Stimulated activated naive CD8-positive, alpha-beta T cell treated with anti-CD3 and anti-CD28 coated beads, Interleukin-15, Interleukin-2, amounts not matched to agents 100 ng/mL and 50 ng/mL, for 24 hours (primary cell): Measurements from ENCODE around the gene MYL11.
A peak's percentile ranks its signal among the peaks of the same experiment; 100 is the strongest.

ENCODE experiments used
- H3K27ac Mint-ChIP-seq: one replicate; pipeline ENCODE4 v1.8.0; 2021; ENCODE audit warnings: mild to moderate bottlenecking, mixed read lengths
- H3K27me3 Mint-ChIP-seq: one replicate; pipeline ENCODE4 v1.8.0; 2021; ENCODE audit warnings: mixed read lengths
- H3K36me3 Mint-ChIP-seq: one replicate; pipeline ENCODE4 v1.8.0; 2021; ENCODE audit warnings: low read depth, mixed read lengths
- H3K4me1 Mint-ChIP-seq: one replicate; pipeline ENCODE4 v1.8.0; 2021; ENCODE audit warnings: low read depth, mixed read lengths
- H3K4me3 Mint-ChIP-seq: one replicate; pipeline ENCODE4 v1.8.0; 2021; ENCODE audit warnings: mild to moderate bottlenecking, mixed read lengths
- H3K9me3 Mint-ChIP-seq: one replicate; pipeline ENCODE4 v1.8.0; 2021; ENCODE audit warnings: mixed read lengths

Gene MYL11

DNA sequence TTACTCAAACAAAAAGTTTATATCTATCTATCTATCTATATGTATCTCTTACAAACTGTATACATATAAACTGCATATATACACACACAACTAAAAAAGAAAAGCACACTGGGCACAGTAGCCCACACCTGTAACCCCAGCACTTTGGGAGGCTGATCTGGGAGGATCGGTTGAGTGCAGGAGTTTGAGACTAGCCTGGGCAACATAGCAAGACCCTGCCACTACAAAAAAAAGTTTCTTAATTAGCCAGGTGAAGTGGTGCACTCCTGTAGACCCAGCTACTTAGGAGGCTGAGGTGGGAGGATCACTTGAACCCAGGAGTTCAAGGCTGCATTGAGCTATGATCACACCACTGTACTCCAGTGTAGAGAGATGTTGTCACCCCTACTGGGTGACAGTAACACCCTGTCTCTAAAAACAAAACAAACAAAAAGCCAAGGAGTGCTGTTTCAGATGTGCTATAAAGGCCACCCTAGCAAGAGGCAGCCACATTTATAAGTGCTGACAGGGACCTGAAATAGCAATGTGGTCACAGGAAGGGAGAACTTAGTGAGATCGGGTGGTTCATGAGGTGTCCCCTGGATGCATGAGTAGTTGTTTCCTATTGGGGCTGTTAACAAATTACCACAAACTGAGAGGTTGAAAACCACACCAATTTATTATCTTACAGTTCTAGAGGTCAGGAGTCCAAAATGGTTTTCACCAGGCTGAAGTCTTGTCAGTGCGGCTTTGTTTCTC is 24.3 kb upstream of the MYL11 start:
- Mint-ChIP-seq H3K9me3 (no peaks in the 10 kb centered on the region), H3K27ac (peak overlapping the region; percentile 84), H3K27me3 (no peaks in the 10 kb centered on the region), H3K36me3 (peaks cover 53% of the 10 kb centered on the region), H3K4me3 (peak overlapping the region; percentile 56), H3K4me1 (peaks cover 55% of the 10 kb centered on the region)

DNA sequence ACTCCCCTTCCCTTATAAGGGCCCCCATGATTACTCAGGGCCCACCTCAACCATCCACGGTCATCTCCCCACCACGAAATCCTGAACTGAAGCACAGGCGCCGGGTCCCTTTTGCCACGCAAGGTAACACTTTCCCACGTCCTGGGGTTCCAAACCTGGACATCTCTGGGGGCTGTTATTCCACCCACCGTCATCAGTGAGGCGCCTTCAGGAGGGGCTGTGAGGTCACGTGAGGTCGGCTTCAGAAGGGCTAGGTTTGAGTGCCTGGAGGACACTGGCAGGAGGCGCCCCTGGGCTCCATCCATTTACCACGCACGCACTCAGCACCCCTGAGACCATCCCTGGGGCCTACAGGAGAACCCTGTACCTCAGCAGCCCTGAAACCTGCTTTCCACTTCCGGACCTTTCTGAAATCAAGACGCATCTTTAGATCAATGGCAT is 23.6 kb upstream of the MYL11 start:
- peak overlapping the region; percentile 56 for H3K4me3 Mint-ChIP-seq
- H3K27ac Mint-ChIP-seq = peak overlapping the region; percentile 84
- H3K36me3 Mint-ChIP-seq = peaks cover 53% of the 10 kb centered on the region
- H3K9me3 Mint-ChIP-seq = no peaks in the 10 kb centered on the region
- peaks cover 62% of the 10 kb centered on the region for H3K4me1 Mint-ChIP-seq
- H3K27me3 Mint-ChIP-seq = no peaks in the 10 kb centered on the region

DNA sequence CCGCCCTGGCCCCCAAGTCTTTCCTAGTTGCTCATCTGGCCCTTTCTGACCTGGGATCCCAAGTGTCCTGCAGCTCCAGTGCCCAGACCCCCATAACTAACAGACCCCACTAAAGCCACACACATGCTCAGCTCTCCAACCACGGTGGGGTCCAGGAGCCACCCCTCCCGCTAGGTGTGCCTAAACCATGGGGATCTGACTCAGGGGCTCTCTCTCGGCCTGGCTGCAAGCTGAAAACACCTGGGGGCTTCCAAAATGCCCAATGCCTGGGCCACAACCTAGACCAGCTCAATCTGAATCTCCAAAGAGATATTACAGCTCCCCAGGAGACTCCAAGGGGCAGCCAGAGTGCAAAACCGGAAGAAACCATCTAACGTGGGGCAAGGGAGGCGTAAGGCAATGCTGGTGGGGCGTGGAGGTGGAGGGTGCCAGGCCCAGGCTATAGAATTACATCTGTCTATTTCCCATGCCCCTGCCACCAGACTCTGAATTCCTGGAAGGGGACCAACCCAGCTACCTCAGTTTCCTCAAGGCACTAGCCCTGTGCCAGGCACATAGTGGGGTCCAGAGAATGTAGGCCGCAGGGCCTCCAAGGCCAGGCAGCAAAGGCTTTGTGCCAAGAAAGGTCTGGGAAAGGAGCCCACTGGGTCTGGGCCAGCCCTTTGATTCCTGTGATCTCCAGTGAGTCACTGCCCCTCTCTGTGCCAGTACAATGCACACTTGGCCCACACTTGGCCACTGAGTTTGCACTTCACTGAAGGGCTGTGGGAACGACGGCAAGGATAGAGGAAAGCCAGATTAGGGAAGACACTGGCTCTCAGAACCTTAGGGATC is 22.8 kb upstream of the MYL11 start:
- Mint-ChIP-seq H3K9me3 (no peaks in the 10 kb centered on the region), H3K36me3 (peaks cover 53% of the 10 kb centered on the region), H3K4me1 (peaks cover 66% of the 10 kb centered on the region), H3K27me3 (no peaks in the 10 kb centered on the region), H3K27ac (peak overlapping the region; percentile 84), H3K4me3 (peak overlapping the region; percentile 41)

DNA sequence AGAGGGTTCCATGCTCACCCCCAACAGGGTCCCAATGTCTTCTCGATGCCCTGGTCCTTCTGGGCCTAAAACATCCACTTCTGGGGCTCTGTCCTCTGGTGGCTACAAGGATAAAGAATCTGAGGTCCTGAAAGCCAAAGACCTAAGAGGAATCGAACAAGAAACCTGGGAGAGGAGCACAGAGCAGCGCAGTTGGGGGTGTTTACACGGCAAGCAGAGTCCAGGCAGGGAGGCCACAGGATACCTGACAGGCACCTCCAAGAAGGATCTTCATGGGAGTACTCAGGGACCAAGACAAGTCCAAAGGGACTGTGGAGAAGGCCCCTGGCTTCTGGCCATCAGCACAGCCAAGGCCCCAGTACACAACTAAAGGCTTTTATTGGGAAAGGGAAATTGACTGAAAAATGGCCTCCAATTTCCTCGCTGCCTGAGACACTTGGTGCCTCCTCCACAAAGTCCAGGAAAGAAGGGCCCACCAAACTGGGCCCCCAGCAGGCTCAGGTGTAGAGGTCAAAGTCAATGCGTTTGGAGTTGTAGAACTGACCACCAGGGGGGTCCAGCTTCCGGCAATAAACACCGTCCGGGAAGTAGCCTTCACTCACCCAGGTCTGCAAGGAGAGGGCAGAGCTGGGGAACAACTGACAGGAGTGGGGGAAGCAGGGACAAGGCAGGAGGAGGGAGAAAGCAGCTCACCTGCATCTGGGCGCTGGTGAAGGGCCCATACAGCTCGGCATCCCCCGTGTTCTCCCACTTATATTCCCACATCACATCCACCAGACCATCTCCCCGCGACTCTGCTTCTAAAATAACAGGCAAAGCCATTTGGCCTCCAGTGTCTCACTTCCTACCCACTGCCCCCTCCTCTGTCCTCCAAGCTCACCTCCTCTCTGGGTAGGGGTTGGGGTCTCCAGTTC is 21.9 kb upstream of the MYL11 start:
- Mint-ChIP-seq H3K36me3 (peaks cover 53% of the 10 kb centered on the region), H3K4me1 (peaks cover 66% of the 10 kb centered on the region), H3K27me3 (no peaks in the 10 kb centered on the region), H3K4me3 (peak overlapping the region; percentile 45), H3K9me3 (no peaks in the 10 kb centered on the region), H3K27ac (no peak overlapping the region)

DNA sequence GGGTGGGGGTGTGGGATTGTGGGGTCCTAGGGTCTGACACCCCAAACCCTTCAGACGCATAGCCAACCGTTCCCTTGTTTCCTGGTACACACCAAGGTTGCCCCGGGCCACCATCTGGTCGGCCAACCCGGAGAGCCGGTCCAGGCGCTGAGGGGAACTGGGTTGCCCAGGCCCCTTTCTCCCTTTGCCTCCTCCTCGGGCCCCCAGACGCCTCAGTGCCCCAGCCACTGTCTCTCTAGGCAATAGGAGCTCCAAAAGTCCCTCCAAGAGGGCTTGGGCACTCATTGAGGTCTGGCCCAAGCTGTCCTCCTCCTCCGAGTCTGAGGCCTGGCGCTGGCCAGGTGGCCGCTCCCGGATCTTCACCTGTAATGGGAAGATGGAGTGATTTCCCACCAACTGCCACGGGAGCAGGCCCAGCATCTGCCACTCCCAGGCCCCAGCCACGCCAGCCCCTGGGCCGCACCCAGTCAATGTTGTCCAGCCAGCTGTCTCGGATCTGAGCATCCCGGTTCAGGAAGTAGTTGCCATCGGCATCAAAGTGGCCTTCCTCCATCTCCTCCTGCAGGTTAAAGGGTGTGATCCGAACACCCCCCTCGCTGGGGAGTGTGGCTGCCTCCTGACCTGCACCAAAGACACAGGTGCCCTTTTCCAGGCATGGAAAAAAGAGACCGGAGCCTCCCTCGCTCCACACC is 21.0 kb upstream of the MYL11 start:
- Mint-ChIP-seq H3K9me3 (no peaks in the 10 kb centered on the region), H3K4me1 (peaks cover 66% of the 10 kb centered on the region), H3K27ac (peak overlapping the region; percentile 94), H3K36me3 (peaks cover 53% of the 10 kb centered on the region), H3K4me3 (peak overlapping the region; percentile 95), H3K27me3 (no peaks in the 10 kb centered on the region)

DNA sequence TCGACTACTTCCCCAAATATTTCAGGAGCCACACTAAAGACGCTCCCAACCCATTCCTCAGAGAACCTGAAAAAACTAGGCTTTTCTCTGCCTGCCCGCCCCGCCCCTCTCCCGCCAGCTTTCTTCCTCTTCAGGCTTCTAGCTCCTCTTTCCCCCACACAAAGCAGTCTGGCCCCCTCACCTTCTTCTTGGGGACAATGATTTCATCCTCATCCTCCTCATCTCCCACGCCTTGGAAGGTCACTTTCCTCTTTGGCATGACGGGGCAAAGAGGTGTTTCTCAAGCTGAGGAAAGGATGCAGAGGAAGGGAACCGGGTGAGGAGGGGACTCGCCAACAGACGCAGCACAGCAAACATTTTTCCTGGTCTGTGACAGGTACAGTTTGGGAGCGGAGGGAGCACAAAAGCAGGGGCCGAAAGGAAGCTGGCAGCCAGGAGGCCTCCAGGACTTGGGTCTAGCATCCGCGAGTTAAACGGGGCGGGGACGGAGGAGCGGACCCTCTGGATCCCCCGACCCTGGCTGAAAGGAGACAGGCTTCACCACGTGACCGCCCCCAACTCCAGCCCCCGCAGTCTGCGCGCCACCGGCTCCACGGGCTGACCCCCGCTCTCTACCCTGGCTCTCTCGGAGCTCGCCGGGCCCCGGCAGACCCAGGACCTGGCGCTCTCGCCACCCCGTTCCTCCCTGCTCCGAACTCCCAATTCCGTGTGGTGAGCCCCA is 20.0 kb upstream of the MYL11 start:
- peak overlapping the region; percentile 95 for H3K4me3 Mint-ChIP-seq
- no peaks in the 10 kb centered on the region for H3K9me3 Mint-ChIP-seq
- peaks cover 45% of the 10 kb centered on the region for H3K36me3 Mint-ChIP-seq
- no peaks in the 10 kb centered on the region for H3K27me3 Mint-ChIP-seq
- H3K4me1 Mint-ChIP-seq = peaks cover 59% of the 10 kb centered on the region
- peak overlapping the region; percentile 94 for H3K27ac Mint-ChIP-seq

DNA sequence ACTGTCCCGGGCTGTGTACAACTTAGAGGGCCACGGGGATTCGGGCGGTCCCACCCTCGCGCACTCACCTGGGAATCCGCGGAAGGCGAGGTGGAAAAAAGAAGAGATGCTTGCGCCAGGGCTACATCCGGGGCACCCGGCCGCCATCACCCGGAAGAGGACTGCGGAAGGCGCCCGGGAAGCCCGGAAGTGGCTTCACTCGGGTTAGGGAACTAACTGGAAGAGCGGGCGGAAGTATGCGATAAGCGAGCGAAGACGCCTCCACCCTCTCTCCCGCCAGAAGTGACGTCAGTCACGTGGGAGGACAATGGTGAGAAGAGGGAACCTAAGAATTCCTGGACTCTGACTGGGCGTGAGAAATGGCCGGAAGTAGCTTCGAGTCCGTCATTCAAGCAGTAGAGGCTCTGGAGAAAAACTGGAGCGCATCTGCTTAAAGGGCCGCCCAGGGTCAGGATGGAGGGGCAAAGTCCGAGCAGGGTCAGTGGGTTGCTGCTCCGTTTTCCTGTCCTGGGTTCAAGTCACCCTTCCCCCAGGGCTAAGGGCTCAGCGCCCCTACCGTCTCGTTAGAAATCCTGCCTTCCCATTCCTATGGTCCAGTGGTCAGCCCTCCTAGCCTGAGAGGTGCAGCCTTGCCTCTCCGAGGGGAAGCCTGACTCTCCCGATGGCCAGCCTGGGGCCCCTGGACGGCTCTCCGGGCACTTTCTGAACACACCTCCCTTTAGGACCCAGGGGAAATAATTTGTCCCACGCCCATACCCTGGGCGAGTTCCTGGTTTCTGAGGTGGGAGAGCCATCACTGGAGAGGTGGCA is 19.3 kb upstream of the MYL11 start, which contains the start of gene CD2BP2:
TSS of gene CD2BP2 (minus strand) at position 165 of the 810 bp plus-strand sequence. CDS start 627 bp downstream, outside the sequence.
- Mint-ChIP-seq H3K4me1 (peaks cover 51% of the 10 kb centered on the region), H3K9me3 (no peaks in the 10 kb centered on the region), H3K27ac (peak within 1 kb of the TSS; percentile 94), H3K27me3 (no peaks in the 10 kb centered on the region), H3K36me3 (peaks cover 38% of the 10 kb centered on the region), H3K4me3 (peak within 1 kb of the TSS; percentile 95)

DNA sequence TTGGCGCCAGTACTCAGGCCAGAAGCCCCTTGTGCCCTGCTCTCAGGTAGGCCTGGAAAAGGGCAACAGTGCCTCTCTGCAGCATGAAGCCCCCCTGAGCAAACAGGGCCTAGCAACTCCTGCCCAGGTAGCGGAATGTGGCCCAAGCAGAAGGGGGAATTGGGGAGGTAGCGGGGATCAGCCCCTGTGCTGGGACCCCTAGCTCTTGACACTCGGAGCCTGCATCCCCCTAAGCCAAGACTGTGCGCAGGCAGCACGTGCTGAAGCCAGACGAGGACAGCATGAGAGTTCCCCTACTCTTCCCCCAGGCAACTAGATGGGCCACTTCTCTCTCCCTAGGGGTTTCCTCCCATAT is 18.7 kb upstream of the MYL11 start:
- Mint-ChIP-seq H3K36me3 (peaks cover 39% of the 10 kb centered on the region), H3K9me3 (no peaks in the 10 kb centered on the region), H3K4me1 (peaks cover 45% of the 10 kb centered on the region), H3K4me3 (peak overlapping the region; percentile 95), H3K27me3 (no peaks in the 10 kb centered on the region), H3K27ac (peak overlapping the region; percentile 94)

DNA sequence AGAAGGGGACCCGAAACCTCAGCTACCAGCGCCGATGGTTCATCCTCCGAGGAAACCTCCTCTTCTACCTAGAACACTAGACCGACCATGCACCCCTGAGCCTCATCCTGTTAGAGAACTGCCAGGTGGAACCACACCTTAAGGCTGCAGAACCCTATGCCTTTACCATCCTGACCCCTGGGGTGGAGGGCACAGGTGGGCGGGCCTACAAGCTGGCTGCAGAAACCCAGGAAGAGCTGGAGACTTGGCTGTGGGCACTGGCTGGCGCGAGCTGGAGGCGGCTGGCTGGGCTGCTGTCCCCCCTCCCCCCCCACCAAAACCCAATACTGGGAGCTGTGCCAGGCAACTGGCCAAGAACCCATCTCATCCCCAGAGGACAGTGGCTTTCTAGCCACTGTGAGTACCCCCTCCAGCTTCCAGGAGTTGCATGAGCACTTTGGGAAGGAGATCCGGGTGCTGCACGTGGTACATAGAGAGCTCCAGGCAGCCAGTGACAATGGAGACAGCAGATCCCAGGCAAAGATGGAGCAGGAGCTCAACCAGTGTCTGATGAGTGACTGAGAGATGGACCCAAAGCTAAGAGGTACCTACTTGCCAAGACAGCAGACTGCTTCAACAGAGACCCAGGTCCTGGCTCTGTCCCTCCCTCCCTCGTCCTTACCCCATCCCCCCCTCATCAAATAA is 18.1 kb upstream of the MYL11 start:
- H3K4me3 Mint-ChIP-seq = peak overlapping the region; percentile 95
- H3K4me1 Mint-ChIP-seq = peaks cover 39% of the 10 kb centered on the region
- H3K36me3 Mint-ChIP-seq = peaks cover 38% of the 10 kb centered on the region
- H3K9me3 Mint-ChIP-seq = no peaks in the 10 kb centered on the region
- H3K27ac Mint-ChIP-seq = peak overlapping the region; percentile 94
- no peaks in the 10 kb centered on the region for H3K27me3 Mint-ChIP-seq

DNA sequence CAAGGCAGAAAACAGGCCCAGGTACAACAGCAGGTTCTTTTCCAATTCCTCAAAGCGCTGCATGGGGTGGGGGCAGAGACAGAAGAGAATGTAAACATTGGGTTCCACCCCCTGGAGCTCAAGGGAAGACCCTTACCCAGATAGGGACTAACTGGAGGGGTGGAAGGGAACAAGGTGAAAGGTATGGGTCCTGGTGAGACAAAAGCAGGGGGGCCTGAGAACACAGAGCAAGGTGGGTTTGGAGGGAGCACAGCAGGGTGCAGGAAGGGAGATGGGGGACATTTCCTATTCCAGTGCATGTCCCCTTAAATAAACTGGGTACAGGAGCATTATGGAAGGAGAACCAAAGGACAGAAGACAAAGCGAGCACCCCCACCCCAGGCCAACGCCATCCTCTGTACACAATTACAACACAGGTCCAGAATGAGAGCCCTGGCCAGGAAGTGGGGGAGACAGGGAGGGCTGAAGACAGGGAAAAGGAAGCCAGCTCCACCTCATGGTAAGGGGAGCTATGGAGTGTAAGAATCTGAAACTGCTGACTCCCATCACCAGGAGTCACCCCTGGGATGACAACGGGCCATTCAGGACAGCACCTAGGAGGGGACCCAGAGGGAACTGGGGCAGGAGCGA is 17.4 kb upstream of the MYL11 start:
- H3K9me3 Mint-ChIP-seq = no peaks in the 10 kb centered on the region
- no peaks in the 10 kb centered on the region for H3K27me3 Mint-ChIP-seq
- peaks cover 35% of the 10 kb centered on the region for H3K36me3 Mint-ChIP-seq
- H3K4me1 Mint-ChIP-seq = peaks cover 32% of the 10 kb centered on the region
- peak overlapping the region; percentile 2 for H3K27ac Mint-ChIP-seq
- no peak overlapping the region for H3K4me3 Mint-ChIP-seq

DNA sequence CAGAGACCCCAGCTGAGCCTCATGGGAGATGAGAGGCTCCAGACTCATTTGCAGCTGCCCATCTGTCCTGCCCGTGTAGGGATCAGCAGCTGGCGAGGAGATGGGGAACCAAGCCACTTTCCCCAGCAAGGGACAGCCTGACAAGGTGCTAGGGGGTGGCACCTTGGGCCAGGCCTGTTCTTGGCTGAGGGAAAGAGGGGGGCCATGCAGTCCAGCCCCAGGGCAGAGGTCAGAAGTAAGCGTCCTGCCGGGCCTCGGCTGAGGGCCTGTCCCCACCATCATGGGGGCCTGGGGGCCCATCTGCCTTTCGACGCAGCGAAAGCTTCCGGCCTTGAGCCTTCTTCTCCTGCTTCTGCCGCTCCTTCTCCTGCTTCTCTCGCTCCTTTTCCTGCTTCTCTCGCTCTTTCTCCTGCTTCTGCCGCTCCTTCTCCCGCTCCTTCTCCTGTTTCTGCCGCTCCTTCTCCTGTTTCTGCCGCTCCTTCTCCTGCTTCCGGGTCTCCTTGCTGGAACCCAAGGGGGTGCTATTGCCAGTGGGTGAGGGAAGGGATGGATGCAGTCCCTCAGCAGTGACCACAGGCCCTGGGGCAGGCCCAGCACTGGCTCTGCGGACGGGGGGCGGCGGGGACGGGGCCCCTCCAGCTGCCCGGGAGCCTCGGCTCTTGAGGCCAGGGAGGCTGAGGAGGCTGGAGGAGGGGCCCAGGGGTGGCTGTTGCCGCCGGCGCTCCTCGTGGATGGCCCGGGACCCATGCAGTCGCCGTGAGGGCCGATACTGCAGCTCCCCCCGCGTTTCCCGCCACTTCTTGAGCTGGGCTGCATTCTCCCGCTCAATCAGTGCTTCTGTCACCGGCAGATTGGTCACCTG is 16.7 kb upstream of the MYL11 start:
- peaks cover 33% of the 10 kb centered on the region for H3K36me3 Mint-ChIP-seq

DNA sequence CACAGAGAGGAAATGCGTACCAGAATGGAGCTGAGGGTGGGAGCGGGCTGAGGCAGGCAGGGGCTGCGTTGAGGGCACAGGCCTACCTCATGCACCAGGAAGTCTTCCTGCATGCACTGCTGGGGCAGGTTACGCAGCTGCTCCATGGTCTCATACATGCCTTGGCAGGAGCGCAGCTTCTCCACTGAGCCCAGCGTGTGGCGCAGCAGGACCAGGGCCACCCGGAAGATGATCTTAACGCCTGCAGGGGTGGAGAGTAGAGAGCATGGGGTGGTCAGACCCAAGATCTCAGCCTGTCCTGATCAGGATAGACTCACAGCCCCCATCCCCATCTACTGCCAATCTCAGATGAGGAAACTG is 16.0 kb upstream of the MYL11 start:
- Mint-ChIP-seq H3K27ac (no peak overlapping the region), H3K27me3 (no peaks in the 10 kb centered on the region), H3K4me1 (peaks cover 24% of the 10 kb centered on the region), H3K36me3 (peaks cover 34% of the 10 kb centered on the region), H3K9me3 (no peaks in the 10 kb centered on the region), H3K4me3 (no peak overlapping the region)

More for the DNA sequence above, 16.7 kb upstream of the MYL11 start:
- Mint-ChIP-seq H3K27ac (no peak overlapping the region), H3K9me3 (no peaks in the 10 kb centered on the region), H3K4me3 (no peak overlapping the region), H3K4me1 (peaks cover 29% of the 10 kb centered on the region), H3K27me3 (no peaks in the 10 kb centered on the region)
